Measurements from ENCODE around the gene DLG3.

DLG3 gene

GRCh38 chrX:70437921-70438665, 6.5 kb upstream of the DLG3 start:
- no peak for DNase-seq

GRCh38 chrX:70439016-70439415, 5.6 kb upstream of the DLG3 start:
- no peak for DNase-seq

- no peak for DNase-seq
Measured at GRCh38 chrX:70442224-70442623, 2.4 kb upstream of the DLG3 start.

- DNase-seq, result no peak
Measured at GRCh38 chrX:70444946-70445656, 466 bp downstream of the DLG3 start.

GRCh38 chrX:70445951-70446350, 1.3 kb downstream of the DLG3 start:
- no peak for DNase-seq

GRCh38 chrX:70446380-70447350, 2.0 kb downstream of the DLG3 start:
- DNase-seq, result no peak

- DNase-seq, result no peak
Measured at GRCh38 chrX:70449457-70449966, 4.9 kb downstream of the DLG3 start.

- peak; percentile 27 for DNase-seq
Measured at GRCh38 chrX:70452143-70452733, 7.6 kb downstream of the DLG3 start.

GRCh38 chrX:70453024-70453618, 8.5 kb downstream of the DLG3 start:
- DNase-seq, result no peak

GRCh38 chrX:70454441-70455365, 10.1 kb downstream of the DLG3 start:
- DNase-seq, result peak; percentile 87

- DNase-seq, result peak; percentile 30
Measured at GRCh38 chrX:70455366-70456202, 10.9 kb downstream of the DLG3 start.

- no peak for DNase-seq
Measured at GRCh38 chrX:70456256-70456655, 11.6 kb downstream of the DLG3 start.

GRCh38 chrX:70461026-70461425, 16.4 kb downstream of the DLG3 start:
- no peak for DNase-seq

- no peak for DNase-seq
Measured at GRCh38 chrX:70464051-70464450, 19.4 kb downstream of the DLG3 start.

- no peak for DNase-seq
Measured at GRCh38 chrX:70466968-70467367, 22.3 kb downstream of the DLG3 start.

- DNase-seq, result no peak
Measured at GRCh38 chrX:70468709-70469108, 24.1 kb downstream of the DLG3 start.

- no peak for DNase-seq
Measured at GRCh38 chrX:70470850-70471289, 26.2 kb downstream of the DLG3 start.

- no peak for DNase-seq
Measured at GRCh38 chrX:70476166-70476933, 31.7 kb downstream of the DLG3 start.
